Middle frontal gyrus (tissue), 1 donor: ENCODE results near the gene LNX1.

Source experiments
- DNase-seq: peaks from one replicate; pipeline ENCODE4 v3.0.0-alpha.2; 2015; ENCODE audit warnings: low spot score; ENCODE audit errors: extremely low spot score

LNX1 gene

GRCh38 chr4:53499791-53500190 is 91.5 kb downstream of the LNX1 start:
- DNase-seq: no peak

GRCh38 chr4:53498706-53499105 is 92.6 kb downstream of the LNX1 start:
- no peak for DNase-seq

GRCh38 chr4:53497487-53498244 is 93.6 kb downstream of the LNX1 start:
- DNase-seq: no peak

- DNase-seq: no peak
These were observed 96.4 kb downstream of the LNX1 start for GRCh38 chr4:53494851-53495250.

- DNase-seq: no peak
These were observed 100.2 kb downstream of the LNX1 start for GRCh38 chr4:53490965-53491622.

- no peak for DNase-seq
These were observed 100.9 kb downstream of the LNX1 start for GRCh38 chr4:53490161-53490956.

- no peak for DNase-seq
These were observed 101.9 kb downstream of the LNX1 start for GRCh38 chr4:53489279-53489889.

GRCh38 chr4:53487766-53488165 is 103.5 kb downstream of the LNX1 start:
- DNase-seq: no peak

- no peak for DNase-seq
These were observed 105.6 kb downstream of the LNX1 start for GRCh38 chr4:53485658-53486040.

GRCh38 chr4:53484911-53485657 is 106.2 kb downstream of the LNX1 start:
- DNase-seq: no peak

- DNase-seq: no peak
These were observed 108.0 kb downstream of the LNX1 start for GRCh38 chr4:53483250-53483649.

- DNase-seq: no peak
These were observed 109.7 kb downstream of the LNX1 start for GRCh38 chr4:53481586-53481985.

GRCh38 chr4:53480909-53481308 is 110.4 kb downstream of the LNX1 start:
- DNase-seq: no peak

- DNase-seq: no peak
These were observed 111.4 kb downstream of the LNX1 start for GRCh38 chr4:53479736-53480525.

GRCh38 chr4:53478671-53479456 is 112.4 kb downstream of the LNX1 start:
- DNase-seq: no peak

- DNase-seq: no peak
These were observed 113.7 kb downstream of the LNX1 start for GRCh38 chr4:53477636-53478035.

GRCh38 chr4:53477038-53477565 is 114.2 kb downstream of the LNX1 start:
- no peak for DNase-seq

GRCh38 chr4:53476232-53477037 is 114.9 kb downstream of the LNX1 start:
- DNase-seq: no peak
